Pons (tissue), 1 donor: ENCODE results near the gene PUS3.

Source experiments
- DNase-seq: peaks from one replicate; pipeline ENCODE4 v3.0.0-alpha.2; 2016; ENCODE audit warnings: low spot score

PUS3 gene

GRCh38 chr11:125941267-125941618 is 38.2 kb upstream of the PUS3 start:
- DNase-seq: no peak

- DNase-seq: no peak
Observed at GRCh38 chr11:125940145-125940544, 37.1 kb upstream of the PUS3 start.

- DNase-seq: no peak
Observed at GRCh38 chr11:125939081-125939521, 36.1 kb upstream of the PUS3 start.

- no peak for DNase-seq
Observed at GRCh38 chr11:125938418-125938817, 35.4 kb upstream of the PUS3 start.

- no peak for DNase-seq
Observed at GRCh38 chr11:125935618-125936199, 32.7 kb upstream of the PUS3 start.

GRCh38 chr11:125935056-125935455 is 32.0 kb upstream of the PUS3 start:
- no peak for DNase-seq

- DNase-seq: no peak
Observed at GRCh38 chr11:125934473-125934872, 31.5 kb upstream of the PUS3 start.

GRCh38 chr11:125933030-125933813 is 30.2 kb upstream of the PUS3 start:
- DNase-seq: no peak

GRCh38 chr11:125932301-125932700 is 29.3 kb upstream of the PUS3 start:
- no peak for DNase-seq

- no peak for DNase-seq
Observed at GRCh38 chr11:125931668-125932067, 28.7 kb upstream of the PUS3 start.

- no peak for DNase-seq
Observed at GRCh38 chr11:125931116-125931515, 28.1 kb upstream of the PUS3 start.

- no peak for DNase-seq
Observed at GRCh38 chr11:125930076-125930450, 27.1 kb upstream of the PUS3 start.

GRCh38 chr11:125929445-125930075 is 26.6 kb upstream of the PUS3 start:
- DNase-seq: peak; percentile 72

GRCh38 chr11:125926682-125927081 is 23.7 kb upstream of the PUS3 start:
- no peak for DNase-seq

- no peak for DNase-seq
Observed at GRCh38 chr11:125925804-125926203, 22.8 kb upstream of the PUS3 start.

- no peak for DNase-seq
Observed at GRCh38 chr11:125925247-125925740, 22.3 kb upstream of the PUS3 start.

GRCh38 chr11:125924384-125925007 is 21.5 kb upstream of the PUS3 start:
- DNase-seq: no peak

- no peak for DNase-seq
Observed at GRCh38 chr11:125923633-125924032, 20.6 kb upstream of the PUS3 start.

- peak; percentile 85 for DNase-seq
Observed at GRCh38 chr11:125923012-125923579, 20.1 kb upstream of the PUS3 start.

GRCh38 chr11:125922156-125922555 is 19.1 kb upstream of the PUS3 start:
- no peak for DNase-seq

GRCh38 chr11:125921042-125921441 is 18.0 kb upstream of the PUS3 start:
- no peak for DNase-seq

- DNase-seq: no peak
Observed at GRCh38 chr11:125918140-125918840, 15.3 kb upstream of the PUS3 start.
